Liver (tissue), 9 donors: ENCODE results near the gene FBXO10. TPM values are rescaled to one million over a fixed set of nuclear protein-coding genes. Genes with fewer than 3 reads are reported as not detected.

Source experiments
- DNase-seq: peaks from one replicate; pipeline ENCODE4 v3.0.0-alpha.2; 2017; ENCODE audit warnings: low spot score
- H3K27ac ChIP-seq, 2 donors: one replicate each; pipeline ENCODE4 v1.7.0; 2013; ENCODE audit warnings: inconsistent platforms in 2 of 2, low read length in 2 of 2, control low read depth in 1 of 2, low read depth in 1 of 2, mild to moderate bottlenecking in 1 of 2
- H3K27me3 ChIP-seq, 4 donors: one replicate each; pipeline versions ENCODE4 v1.6.1 to v1.7.0; 2013; ENCODE audit warnings: low read length in 3 of 4, inconsistent platforms in 1 of 4, mild to moderate bottlenecking in 1 of 4, moderate library complexity in 1 of 4; ENCODE audit not compliant: control insufficient read depth in 4 of 4, insufficient read depth in 4 of 4
- H3K36me3 ChIP-seq, 4 donors: one replicate each; pipeline versions ENCODE4 v1.6.1 to v1.7.0; 2013; ENCODE audit warnings: low read length in 3 of 4, mild to moderate bottlenecking in 3 of 4, low read depth in 1 of 4, moderate library complexity in 1 of 4; ENCODE audit not compliant: control insufficient read depth in 4 of 4, insufficient read depth in 3 of 4
- H3K4me1 ChIP-seq, 4 donors: one replicate each; pipeline versions ENCODE4 v1.6.1 to v1.7.0; 2013; ENCODE audit warnings: low read length in 3 of 4, mild to moderate bottlenecking in 3 of 4, moderate library complexity in 1 of 4; ENCODE audit not compliant: control insufficient read depth in 4 of 4, insufficient read depth in 4 of 4
- H3K4me3 ChIP-seq, 3 donors: one replicate each; pipeline versions ENCODE4 v1.6.1 to v1.7.0; 2013; ENCODE audit warnings: low read length in 3 of 3, control low read depth in 1 of 3, low read depth in 1 of 3, mild to moderate bottlenecking in 1 of 3
- H3K9ac ChIP-seq, 2 donors: one replicate each; pipeline ENCODE4 v1.7.0; 2013; ENCODE audit warnings: low read length in 2 of 2, mild to moderate bottlenecking in 2 of 2, moderate library complexity in 2 of 2, control low read depth in 1 of 2, low read depth in 1 of 2
- H3K9me3 ChIP-seq, 4 donors: one replicate each; pipeline versions ENCODE4 v1.6.1 to v1.7.0; 2013; ENCODE audit warnings: low read length in 3 of 4; ENCODE audit not compliant: control insufficient read depth in 4 of 4
- ATF3 ChIP-seq: IDR thresholded peaks from 2 replicates; pipeline ENCODE4 v1.6.1; 2016; ENCODE audit warnings: antibody characterized with exemption
- EGR1 ChIP-seq, 2 donors: IDR thresholded peaks; 2 replicates each; pipeline ENCODE4 v1.6.1; 2016 to 2018; ENCODE audit warnings: antibody characterized with exemption in 2 of 2, low read depth in 2 of 2
- FOXA1 ChIP-seq: IDR thresholded peaks from 2 replicates; pipeline ENCODE4 v1.6.1; 2016; ENCODE audit warnings: antibody characterized with exemption
- FOXA2 ChIP-seq: IDR thresholded peaks from 2 replicates; pipeline ENCODE4 v1.6.1; 2016; ENCODE audit warnings: antibody characterized with exemption
- GABPA ChIP-seq, 2 donors: IDR thresholded peaks in 1 of 2; conservative IDR thresholded peaks in 1 of 2; 2 replicates each; pipeline ENCODE4 v1.6.1; 2016; ENCODE audit warnings: antibody characterized with exemption in 2 of 2, mild to moderate bottlenecking in 1 of 2, moderate library complexity in 1 of 2
- HNF4A ChIP-seq, 2 donors: conservative IDR thresholded peaks; 2 replicates each; pipeline ENCODE4 v1.6.1; 2016; ENCODE audit warnings: antibody characterized with exemption in 2 of 2, mild to moderate bottlenecking in 2 of 2
- HNF4G ChIP-seq: IDR thresholded peaks from 2 replicates; pipeline ENCODE4 v1.6.1; 2016; ENCODE audit warnings: antibody characterized with exemption
- JUND ChIP-seq, 2 donors: IDR thresholded peaks; 2 replicates each; pipeline ENCODE4 v1.6.1; 2016; ENCODE audit warnings: antibody characterized with exemption in 2 of 2
- NR2F2 ChIP-seq: IDR thresholded peaks from 2 replicates; pipeline ENCODE4 v1.6.1; 2016; ENCODE audit warnings: antibody characterized with exemption
- RAD21 ChIP-seq, 2 donors: IDR thresholded peaks; 2 replicates each; pipeline ENCODE4 v1.6.1; 2016; ENCODE audit warnings: antibody characterized with exemption in 2 of 2, mild to moderate bottlenecking in 2 of 2
- REST ChIP-seq: IDR thresholded peaks from 2 replicates; pipeline ENCODE4 v1.6.1; 2016; ENCODE audit warnings: antibody characterized with exemption, mild to moderate bottlenecking
- RXRA ChIP-seq, 2 donors: IDR thresholded peaks; 2 replicates each; pipeline ENCODE4 v1.6.1; 2017 to 2018; ENCODE audit warnings: antibody characterized with exemption in 2 of 2, mild to moderate bottlenecking in 1 of 2
- SP1 ChIP-seq: IDR thresholded peaks from 2 replicates; pipeline ENCODE4 v1.6.1; 2018; ENCODE audit warnings: antibody characterized with exemption, mild to moderate bottlenecking
- TAF1 ChIP-seq: conservative IDR thresholded peaks from 2 replicates; pipeline ENCODE4 v1.6.1; 2016; ENCODE audit warnings: antibody characterized with exemption, mild to moderate bottlenecking
- YY1 ChIP-seq: IDR thresholded peaks from 2 replicates; pipeline ENCODE4 v1.6.1; 2016; ENCODE audit warnings: antibody characterized with exemption, mild to moderate bottlenecking
- WGBS: extraction: QIAGEN DNeasy Blood & Tissue Kit; methylation state at CpG from one replicate; pipeline ENCODE4 v1.1.7; 2013; 5-methylcytosine and 5-hydroxymethylcytosine counted together
- polyA plus RNA-seq, 2 donors: library from polyadenylated mRNA; stranded (reverse) in 1 of 2; unstranded in 1 of 2; fragments of 200-250 nt in 1 of 2; fragments of >200 nt in 1 of 2; fragmentation: Nextera tagmentation in 1 of 2; extraction: Ambion mirVana in 1 of 2; gene quantifications; one replicate each; pipeline versions ENCODE4 v1.2.1 to v1.2.3, GENCODE V29; 2013 to 2015
- total RNA-seq, 2 donors: library from RNA; depleted of rRNA; stranded (reverse); fragments of >200 nt; gene quantifications; one replicate each; pipeline ENCODE4 v1.2.3, GENCODE V29; 2014
- TF ChIP-seq, protein P1 (sequence below): IDR thresholded peaks from 2 replicates; pipeline ENCODE4 v1.6.1; 2016; ENCODE audit warnings: antibody characterized with exemption
- TF ChIP-seq, protein P2 (sequence below): IDR thresholded peaks from 2 replicates; pipeline ENCODE4 v1.6.1; 2016; ENCODE audit warnings: antibody characterized with exemption
- TF ChIP-seq, protein P3 (sequence below): fragments of 150-350 bp; IDR thresholded peaks from 2 replicates; pipeline ENCODE4 v1.5.1; 2017; ENCODE audit warnings: improper control_type of control experiment, low read depth, low read length; ENCODE audit not compliant: missing input control
- donor health status: healthy.
- donor health status: healthy.
- donor health status: healthy.
- donor health status: healthy.
- donor health status: healthy.

Gene FBXO10
- total and polyA plus RNA-seq, 4 donors: 1.3 to 5.5 (median 4.1) TPM

- TF ChIP-seq REST (no peak), GABPA (IDR thresholded peaks at IDR 0.05 in 1 of 2, conservative IDR thresholded peaks at IDR 0.05 in 1 of 2) (no peak)
Measured at GRCh38 chr9:37559855-37560592, 16.2 kb downstream of the FBXO10 start (continued).

DNA sequence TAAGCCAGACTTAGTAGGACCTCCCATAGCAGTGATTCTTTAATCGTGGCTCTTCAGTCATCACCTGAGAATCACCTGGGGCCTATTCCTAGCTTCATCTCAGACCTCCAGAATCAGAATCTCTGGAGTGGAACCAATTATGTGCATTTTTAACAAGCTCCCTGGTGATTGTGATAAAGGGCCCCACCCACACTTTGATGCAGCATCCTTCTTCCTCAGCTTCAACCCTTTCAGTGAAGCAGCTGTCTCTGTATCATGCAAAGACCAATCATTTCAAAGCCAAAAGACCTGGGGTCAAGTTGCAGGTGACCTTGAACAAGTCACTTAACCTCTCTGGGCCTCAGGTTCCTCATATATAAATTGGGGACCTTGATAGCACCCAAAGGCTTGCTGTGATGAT lies 17.1 kb downstream of the FBXO10 start:
- no peak for TF ChIP-seq HNF4A (conservative IDR thresholded peaks at IDR 0.05)
- TF ChIP-seq YY1: no peak
- no peak for TF ChIP-seq NR2F2
- TF ChIP-seq REST: no peak
- TF ChIP-seq ATF3: no peak
- TF ChIP-seq JUND (IDR thresholded peaks at IDR 0.05): no peak
- TF ChIP-seq, protein P1, sequence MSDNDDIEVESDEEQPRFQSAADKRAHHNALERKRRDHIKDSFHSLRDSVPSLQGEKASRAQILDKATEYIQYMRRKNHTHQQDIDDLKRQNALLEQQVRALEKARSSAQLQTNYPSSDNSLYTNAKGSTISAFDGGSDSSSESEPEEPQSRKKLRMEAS: no peak
- no peak for TF ChIP-seq SP1
- TF ChIP-seq, protein P2, sequence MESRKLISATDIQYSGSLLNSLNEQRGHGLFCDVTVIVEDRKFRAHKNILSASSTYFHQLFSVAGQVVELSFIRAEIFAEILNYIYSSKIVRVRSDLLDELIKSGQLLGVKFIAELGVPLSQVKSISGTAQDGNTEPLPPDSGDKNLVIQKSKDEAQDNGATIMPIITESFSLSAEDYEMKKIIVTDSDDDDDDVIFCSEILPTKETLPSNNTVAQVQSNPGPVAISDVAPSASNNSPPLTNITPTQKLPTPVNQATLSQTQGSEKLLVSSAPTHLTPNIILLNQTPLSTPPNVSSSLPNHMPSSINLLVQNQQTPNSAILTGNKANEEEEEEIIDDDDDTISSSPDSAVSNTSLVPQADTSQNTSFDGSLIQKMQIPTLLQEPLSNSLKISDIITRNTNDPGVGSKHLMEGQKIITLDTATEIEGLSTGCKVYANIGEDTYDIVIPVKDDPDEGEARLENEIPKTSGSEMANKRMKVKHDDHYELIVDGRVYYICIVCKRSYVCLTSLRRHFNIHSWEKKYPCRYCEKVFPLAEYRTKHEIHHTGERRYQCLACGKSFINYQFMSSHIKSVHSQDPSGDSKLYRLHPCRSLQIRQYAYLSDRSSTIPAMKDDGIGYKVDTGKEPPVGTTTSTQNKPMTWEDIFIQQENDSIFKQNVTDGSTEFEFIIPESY: no peak
- TF ChIP-seq TAF1: no peak
- TF ChIP-seq HNF4G: no peak
- TF ChIP-seq FOXA2: no peak
- TF ChIP-seq GABPA (IDR thresholded peaks at IDR 0.05 in 1 of 2, conservative IDR thresholded peaks at IDR 0.05 in 1 of 2): no peak
- TF ChIP-seq FOXA1: no peak
- TF ChIP-seq, protein P3, sequence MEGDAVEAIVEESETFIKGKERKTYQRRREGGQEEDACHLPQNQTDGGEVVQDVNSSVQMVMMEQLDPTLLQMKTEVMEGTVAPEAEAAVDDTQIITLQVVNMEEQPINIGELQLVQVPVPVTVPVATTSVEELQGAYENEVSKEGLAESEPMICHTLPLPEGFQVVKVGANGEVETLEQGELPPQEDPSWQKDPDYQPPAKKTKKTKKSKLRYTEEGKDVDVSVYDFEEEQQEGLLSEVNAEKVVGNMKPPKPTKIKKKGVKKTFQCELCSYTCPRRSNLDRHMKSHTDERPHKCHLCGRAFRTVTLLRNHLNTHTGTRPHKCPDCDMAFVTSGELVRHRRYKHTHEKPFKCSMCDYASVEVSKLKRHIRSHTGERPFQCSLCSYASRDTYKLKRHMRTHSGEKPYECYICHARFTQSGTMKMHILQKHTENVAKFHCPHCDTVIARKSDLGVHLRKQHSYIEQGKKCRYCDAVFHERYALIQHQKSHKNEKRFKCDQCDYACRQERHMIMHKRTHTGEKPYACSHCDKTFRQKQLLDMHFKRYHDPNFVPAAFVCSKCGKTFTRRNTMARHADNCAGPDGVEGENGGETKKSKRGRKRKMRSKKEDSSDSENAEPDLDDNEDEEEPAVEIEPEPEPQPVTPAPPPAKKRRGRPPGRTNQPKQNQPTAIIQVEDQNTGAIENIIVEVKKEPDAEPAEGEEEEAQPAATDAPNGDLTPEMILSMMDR: no peak
- TF ChIP-seq RXRA (IDR thresholded peaks at IDR 0.05): no peak
- TF ChIP-seq EGR1 (IDR thresholded peaks at IDR 0.05; ENCODE audit: low read depth in 2 of 2): no peak
- TF ChIP-seq RAD21 (IDR thresholded peaks at IDR 0.05): no peak
- Histone ChIP-seq H3K36me3 (no peaks in the 10 kb centered on the region), H3K9ac (no peak overlapping the region), H3K9me3 (no peaks in the 10 kb centered on the region), H3K4me3 (no peak overlapping the region), H3K4me1 (no peaks in the 10 kb centered on the region), H3K27me3 (no peaks in the 10 kb centered on the region), H3K27ac (no peak overlapping the region)
- 89% methylated on average over 1 of the region's 1 CpG for WGBS
- no peak for DNase-seq
